ENCODE data around the gene GPAM.

GPAM gene

DNA sequence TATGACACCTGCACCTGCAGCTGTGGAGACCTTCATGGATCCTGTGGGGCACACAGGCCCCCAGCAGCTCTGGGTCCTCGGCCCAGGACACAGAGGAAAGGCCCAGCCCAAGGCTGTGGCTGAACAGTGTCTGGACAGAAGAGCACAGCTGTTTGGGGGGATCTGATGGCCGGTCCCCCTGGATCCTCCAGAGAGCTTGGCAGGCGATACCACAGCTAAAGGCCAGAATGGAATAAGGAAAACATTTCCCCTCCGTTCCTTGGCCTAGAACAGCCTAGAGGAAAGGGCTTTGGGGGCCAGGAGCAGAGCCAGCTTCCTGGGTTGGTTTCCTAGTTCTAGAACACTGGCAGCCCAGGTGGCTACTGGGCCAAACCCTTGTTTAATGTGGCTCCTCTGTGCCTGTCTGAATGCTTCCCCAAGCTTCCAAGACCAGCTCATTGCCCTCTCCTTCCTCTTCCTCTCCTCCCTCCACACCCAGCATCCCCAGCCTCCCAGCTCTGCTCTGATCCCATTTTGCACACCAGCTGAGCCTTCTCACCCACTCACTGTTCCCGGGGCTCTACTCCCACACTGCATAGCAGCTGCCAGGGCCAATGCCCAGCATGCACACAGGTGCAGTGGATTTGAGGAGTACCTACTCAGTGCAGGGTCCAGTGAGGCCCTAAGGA lies 46.9 kb downstream of the GPAM start:
- no peak overlapping the region for H3K4me2 ChIP-seq (ENCODE audit: insufficient read depth, low read length)
- no peaks in the 10 kb centered on the region for H3K4me1 ChIP-seq (ENCODE audit: insufficient read depth, low read length)
- no peak for TF ChIP-seq EZH2 (IDR thresholded peaks at IDR 0.05; ENCODE audit: borderline replicate concordance, low read depth, low read length, severe bottlenecking)
- TF ChIP-seq, protein P1, sequence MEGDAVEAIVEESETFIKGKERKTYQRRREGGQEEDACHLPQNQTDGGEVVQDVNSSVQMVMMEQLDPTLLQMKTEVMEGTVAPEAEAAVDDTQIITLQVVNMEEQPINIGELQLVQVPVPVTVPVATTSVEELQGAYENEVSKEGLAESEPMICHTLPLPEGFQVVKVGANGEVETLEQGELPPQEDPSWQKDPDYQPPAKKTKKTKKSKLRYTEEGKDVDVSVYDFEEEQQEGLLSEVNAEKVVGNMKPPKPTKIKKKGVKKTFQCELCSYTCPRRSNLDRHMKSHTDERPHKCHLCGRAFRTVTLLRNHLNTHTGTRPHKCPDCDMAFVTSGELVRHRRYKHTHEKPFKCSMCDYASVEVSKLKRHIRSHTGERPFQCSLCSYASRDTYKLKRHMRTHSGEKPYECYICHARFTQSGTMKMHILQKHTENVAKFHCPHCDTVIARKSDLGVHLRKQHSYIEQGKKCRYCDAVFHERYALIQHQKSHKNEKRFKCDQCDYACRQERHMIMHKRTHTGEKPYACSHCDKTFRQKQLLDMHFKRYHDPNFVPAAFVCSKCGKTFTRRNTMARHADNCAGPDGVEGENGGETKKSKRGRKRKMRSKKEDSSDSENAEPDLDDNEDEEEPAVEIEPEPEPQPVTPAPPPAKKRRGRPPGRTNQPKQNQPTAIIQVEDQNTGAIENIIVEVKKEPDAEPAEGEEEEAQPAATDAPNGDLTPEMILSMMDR (IDR thresholded peaks at IDR 0.05; ENCODE audit: borderline replicate concordance, extremely low read depth, low read length, poor library complexity, severe bottlenecking): no peak
- H3K9me3 ChIP-seq (ENCODE audit: insufficient read depth, low read length, severe bottlenecking): no peaks in the 10 kb centered on the region
- H3K27ac ChIP-seq (ENCODE audit: low read length): no peak overlapping the region
- no peak overlapping the region for H3K4me3 ChIP-seq (ENCODE audit: low read depth in 1 of 2, low read length in 2 of 2)
- no peak for DNase-seq
- 0 out of 2 replicates have a peak, but pooled peaks cover 3% of the 10 kb centered on the region for H4K20me1 ChIP-seq (ENCODE audit: insufficient read depth, low read length)
- H3K9ac ChIP-seq (ENCODE audit: low read depth, low read length): no peak overlapping the region
- H3K27me3 ChIP-seq (ENCODE audit: insufficient read depth, low read length, poor library complexity): no peaks in the 10 kb centered on the region
- no peaks in the 10 kb centered on the region for H3K36me3 ChIP-seq (ENCODE audit: insufficient read depth, low read length)
- H3K79me2 ChIP-seq (ENCODE audit: insufficient read depth, low read length): no peaks in the 10 kb centered on the region
- no peak overlapping the region for H2AFZ ChIP-seq (ENCODE audit: low read depth, low read length)
- no peak for ATAC-seq (ENCODE audit: insufficient read depth, low read depth)

DNA sequence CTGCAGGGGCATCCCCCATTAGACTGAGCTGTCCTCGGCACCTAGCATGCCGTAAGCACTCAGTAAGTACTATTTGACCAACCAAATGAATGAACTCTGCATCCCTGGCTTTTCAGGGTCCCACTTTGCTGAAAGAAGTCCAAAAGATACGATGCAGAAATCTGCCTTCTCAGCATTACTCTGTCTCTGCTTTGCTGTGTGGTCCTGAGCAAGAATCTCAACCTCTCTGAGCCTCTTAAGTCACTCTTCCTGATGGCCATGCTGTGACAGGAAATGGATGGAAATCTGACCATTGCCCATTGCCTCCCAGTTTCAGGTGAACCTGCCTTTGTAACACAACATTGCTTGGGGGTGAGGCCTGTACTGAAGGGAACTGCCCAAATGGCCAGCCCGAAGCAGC lies 48.0 kb downstream of the GPAM start:
- Histone ChIP-seq H3K9ac (ENCODE audit: low read depth, low read length) (no peak overlapping the region), H4K20me1 (ENCODE audit: insufficient read depth, low read length) (0 out of 2 replicates have a peak, but pooled peaks cover 3% of the 10 kb centered on the region)
- DNase-seq: no peak

DNA sequence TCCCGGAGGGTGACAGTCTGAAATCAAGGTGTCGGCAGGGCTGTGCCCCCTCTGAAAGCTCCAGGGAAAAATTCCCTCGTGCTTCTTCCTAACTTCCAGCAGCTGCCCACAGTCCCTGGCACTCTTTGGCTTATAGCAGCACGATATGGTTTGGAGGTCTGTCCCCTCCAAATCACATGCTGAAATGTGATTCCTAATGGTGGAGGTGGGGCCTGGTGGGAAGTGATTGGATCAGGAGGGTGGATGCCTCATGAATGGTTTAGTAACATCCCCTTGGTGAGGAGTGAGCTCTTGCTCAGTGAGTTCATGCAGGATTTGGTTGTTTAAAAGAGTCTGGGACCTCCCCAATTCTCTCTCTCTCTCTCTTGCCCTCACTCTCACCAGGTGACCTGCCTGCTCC lies 51.1 kb downstream of the GPAM start:
- TF ChIP-seq, protein P1 (IDR thresholded peaks at IDR 0.05; ENCODE audit: borderline replicate concordance, extremely low read depth, low read length, poor library complexity, severe bottlenecking): no peak
- TF ChIP-seq EZH2 (IDR thresholded peaks at IDR 0.05; ENCODE audit: borderline replicate concordance, low read depth, low read length, severe bottlenecking): no peak
- no peak for ATAC-seq (ENCODE audit: insufficient read depth, low read depth)
- no peak overlapping the region for H3K4me2 ChIP-seq (ENCODE audit: insufficient read depth, low read length)
- DNase-seq: no peak
- H2AFZ ChIP-seq (ENCODE audit: low read depth, low read length): no peak overlapping the region
- H3K9me3 ChIP-seq (ENCODE audit: insufficient read depth, low read length, severe bottlenecking): no peaks in the 10 kb centered on the region
- H3K79me2 ChIP-seq (ENCODE audit: insufficient read depth, low read length): no peaks in the 10 kb centered on the region
- no peak overlapping the region for H3K4me3 ChIP-seq (ENCODE audit: low read depth in 1 of 2, low read length in 2 of 2)
- no peaks in the 10 kb centered on the region for H3K4me1 ChIP-seq (ENCODE audit: insufficient read depth, low read length)
- H4K20me1 ChIP-seq (ENCODE audit: insufficient read depth, low read length): 0 out of 2 replicates have a peak, but pooled peaks cover 3% of the 10 kb centered on the region
- no peaks in the 10 kb centered on the region for H3K36me3 ChIP-seq (ENCODE audit: insufficient read depth, low read length)
- H3K27me3 ChIP-seq (ENCODE audit: insufficient read depth, low read length, poor library complexity): no peaks in the 10 kb centered on the region
- H3K9ac ChIP-seq (ENCODE audit: low read depth, low read length): no peak overlapping the region
- H3K27ac ChIP-seq (ENCODE audit: low read length): no peak overlapping the region

More for the DNA sequence above, 48.0 kb downstream of the GPAM start:
- Histone ChIP-seq H3K4me2 (ENCODE audit: insufficient read depth, low read length) (no peak overlapping the region), H3K27me3 (ENCODE audit: insufficient read depth, low read length, poor library complexity) (no peaks in the 10 kb centered on the region), H3K4me1 (ENCODE audit: insufficient read depth, low read length) (no peaks in the 10 kb centered on the region), H3K27ac (ENCODE audit: low read length) (no peak overlapping the region), H3K79me2 (ENCODE audit: insufficient read depth, low read length) (no peaks in the 10 kb centered on the region), H3K9me3 (ENCODE audit: insufficient read depth, low read length, severe bottlenecking) (no peaks in the 10 kb centered on the region), H3K36me3 (ENCODE audit: insufficient read depth, low read length) (no peaks in the 10 kb centered on the region), H2AFZ (ENCODE audit: low read depth, low read length) (no peak overlapping the region), H3K4me3 (ENCODE audit: low read depth in 1 of 2, low read length in 2 of 2) (no peak overlapping the region)
- no peak for TF ChIP-seq EZH2 (IDR thresholded peaks at IDR 0.05; ENCODE audit: borderline replicate concordance, low read depth, low read length, severe bottlenecking)
- TF ChIP-seq, protein P1 (IDR thresholded peaks at IDR 0.05; ENCODE audit: borderline replicate concordance, extremely low read depth, low read length, poor library complexity, severe bottlenecking): no peak
- no peak for ATAC-seq (ENCODE audit: insufficient read depth, low read depth)
